Activated CD4-positive, alpha-beta T cell treated with anti-CD3 and anti-CD28 coated beads, Interleukin-2, amount 50 U/mL, for 16 hours (primary cell): Measurements from ENCODE around the gene RGS3.

Experiments used
- DNase-seq: peaks from one replicate; pipeline ENCODE4 v3.0.0-alpha.2; 2020

Gene RGS3

DNA sequence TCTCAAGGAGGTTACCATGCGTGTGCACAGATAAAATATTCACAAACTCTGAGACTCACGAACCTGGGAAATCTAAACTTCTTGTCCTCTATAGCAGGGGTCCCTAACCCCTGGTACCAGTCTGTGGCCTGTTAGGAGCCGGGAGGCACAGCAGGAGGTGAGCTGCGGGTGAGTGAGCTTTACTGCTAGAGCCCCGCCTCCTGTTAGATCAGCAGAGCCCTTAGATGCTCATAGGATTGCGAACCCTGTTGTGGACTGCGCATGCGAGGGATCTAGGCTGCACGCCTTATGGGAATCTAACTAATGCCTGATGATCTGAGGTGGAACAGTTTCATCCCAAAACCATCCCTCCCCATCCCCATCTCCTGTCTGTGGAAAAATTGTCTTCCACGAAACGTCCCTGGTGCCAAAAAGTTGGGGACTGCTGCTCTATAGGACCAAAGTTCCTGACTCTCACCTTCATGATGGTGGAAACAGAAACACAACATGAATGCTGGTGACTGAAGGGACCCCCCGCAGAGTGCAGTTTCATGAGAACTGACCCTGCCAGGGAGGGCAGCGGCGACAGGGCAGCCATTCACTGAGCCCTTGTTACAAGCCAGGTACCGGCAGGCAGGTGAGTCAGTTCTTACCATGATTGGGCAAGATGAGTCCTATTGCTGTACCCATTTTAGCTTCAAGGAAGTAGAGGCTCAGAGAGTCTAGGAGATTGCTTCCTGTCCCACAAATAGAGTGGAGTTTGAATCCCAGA is 181.9 kb downstream of the RGS3 start:
- no peak for DNase-seq

- no peak for DNase-seq
Observed at GRCh38 chr9:113645978-113646253, 182.4 kb downstream of the RGS3 start.

DNA sequence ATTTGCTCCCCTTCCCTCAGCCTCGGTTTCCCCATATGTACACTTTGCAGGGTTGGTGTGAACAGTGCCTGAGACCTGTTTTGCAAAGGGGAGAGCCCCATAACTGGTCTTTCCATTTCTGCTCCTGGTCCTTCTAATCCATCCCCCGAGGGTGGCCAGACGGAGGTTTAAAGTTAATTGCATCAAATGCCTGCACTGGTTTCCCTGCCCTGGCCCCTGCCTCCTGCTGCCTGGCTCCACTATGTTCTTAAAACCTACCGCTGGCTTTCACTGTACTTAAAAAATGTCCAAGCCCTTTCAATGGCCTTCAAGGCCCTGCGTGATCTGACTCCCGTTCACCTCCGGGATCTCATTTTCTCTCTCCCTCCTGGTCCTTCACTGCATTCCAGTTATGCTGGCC is 183.0 kb downstream of the RGS3 start:
- DNase-seq = no peak
